Endothelial cell of umbilical vein (primary cell): ENCODE results near the gene LRRC4B. TPM values are rescaled to one million over a fixed set of nuclear protein-coding genes. Genes with fewer than 3 reads are reported as not detected.

Source experiments
- BruUV-seq: library from RNA; stranded (reverse); fragments of 400-500 nt; replicated peaks from 2 replicates; lab custom pipeline; 2021; lab: Mats Ljungman, UMichigan
- CTCF ChIA-PET: fragments of 300-600, 350-600 bp; sonication (Branson Sonifier 250); formaldehyde crosslinking; loops from one replicate; lab custom pipeline; 2021; ENCODE audit warnings: antibody characterized with exemption, inconsistent platforms; lab: Charles Lee
- POLR2A ChIA-PET: fragments of 300-600, 350-600 bp; sonication (Branson Sonifier 250); formaldehyde crosslinking; loops from one replicate; lab custom pipeline; 2021; ENCODE audit warnings: antibody characterized with exemption, inconsistent platforms; lab: Charles Lee
- DNase-seq: peaks from one replicate; pipeline ENCODE4 v3.0.0-alpha.2; 2011; ENCODE audit warnings: low read depth, low spot score
- FAIRE-seq: peaks from 2 replicates; lab custom pipeline; 2011; peaks lifted over from hg19 to GRCh38; lab: Jason Lieb, UNC
- H2AFZ ChIP-seq: 2 replicates; pipeline ENCODE4 v1.6.0; 2012; ENCODE audit warnings: low read depth, low read length, control low read depth, inconsistent platforms
- H3K27ac ChIP-seq: 2 replicates; pipeline ENCODE4 v1.5.1; 2011; ENCODE audit warnings: low read depth, mild to moderate bottlenecking, control low read depth, low read length, moderate library complexity; ENCODE audit not compliant: insufficient read depth
- H3K27me3 ChIP-seq, 2 experiments: 2 replicates each; pipeline versions ENCODE4 v1.6.0 to v1.6.1; 2011; ENCODE audit warnings: low read length in 2 of 2, mixed read lengths in 1 of 2; ENCODE audit not compliant: control insufficient read depth in 2 of 2, insufficient read depth in 2 of 2
- H3K36me3 ChIP-seq, 2 experiments: 2 replicates in 1 of 2; 3 replicates in 1 of 2; pipeline ENCODE4 v1.5.1; 2011; ENCODE audit warnings: low read length in 2 of 2, mild to moderate bottlenecking in 1 of 2, moderate library complexity in 1 of 2; ENCODE audit not compliant: control insufficient read depth in 2 of 2, insufficient read depth in 2 of 2; ENCODE audit errors: extremely low read depth in 1 of 2
- H3K4me1 ChIP-seq: 3 replicates; pipeline ENCODE4 v1.5.1; 2011; ENCODE audit warnings: mild to moderate bottlenecking, low read length; ENCODE audit not compliant: control insufficient read depth, insufficient read depth; ENCODE audit errors: extremely low read depth
- H3K4me2 ChIP-seq: 2 replicates; pipeline ENCODE4 v1.6.1; 2011; ENCODE audit warnings: low read length, control low read depth, mixed read lengths; ENCODE audit not compliant: insufficient read depth
- H3K4me3 ChIP-seq, 3 experiments: fragments of 200-600 bp in 1 of 3; sonication (generic), shearing (Covaris generic) in 1 of 3; replicated peaks in 1 of 3; 2 replicates each; pipeline ENCODE4 v1.5.1; 2011 to 2016; ENCODE audit warnings: control low read depth in 3 of 3, low read length in 3 of 3, mild to moderate bottlenecking in 2 of 3, inconsistent platforms in 1 of 3, low read depth in 1 of 3, moderate library complexity in 1 of 3; ENCODE audit not compliant: insufficient read depth in 1 of 3
- H3K79me2 ChIP-seq: 2 replicates; pipeline ENCODE4 v1.6.0; 2012; ENCODE audit warnings: low read length, inconsistent platforms; ENCODE audit not compliant: control insufficient read depth, insufficient read depth
- H3K9ac ChIP-seq: replicated peaks from 2 replicates; pipeline ENCODE3; 2011; ENCODE audit warnings: low read length, control low read depth; ENCODE audit not compliant: insufficient read depth; ENCODE audit errors: extremely low read depth
- H3K9me1 ChIP-seq: replicated peaks from 3 replicates; pipeline ENCODE4 v1.6.0; 2011; ENCODE audit warnings: mild to moderate bottlenecking, low read length; ENCODE audit not compliant: control insufficient read depth, insufficient read depth; ENCODE audit errors: extremely low read depth
- H3K9me3 ChIP-seq: replicated peaks from 2 replicates; pipeline ENCODE4 v1.5.1; 2012; ENCODE audit warnings: low read length, inconsistent platforms; ENCODE audit not compliant: control insufficient read depth, insufficient read depth
- H4K20me1 ChIP-seq: replicated peaks from 2 replicates; pipeline ENCODE3; 2011; ENCODE audit warnings: mild to moderate bottlenecking, low read length; ENCODE audit not compliant: control insufficient read depth, insufficient read depth; ENCODE audit errors: extremely low read depth
- CTCF ChIP-seq, 2 donors: IDR thresholded peaks; 1 replicate in 1 of 2; 2 replicates in 1 of 2; pipeline ENCODE4 v1.5.1; 2011; ENCODE audit warnings: low read length in 2 of 2, mild to moderate bottlenecking in 2 of 2, moderate library complexity in 2 of 2, control low read depth in 1 of 2, inconsistent platforms in 1 of 2, low read depth in 1 of 2; ENCODE audit not compliant: insufficient read depth in 1 of 2; ENCODE audit errors: extremely low read depth in 1 of 2
- EZH2 ChIP-seq: IDR thresholded peaks from 2 replicates; pipeline ENCODE4 v1.6.1; 2012; ENCODE audit warnings: borderline replicate concordance, low read depth, mild to moderate bottlenecking, moderate library complexity, low read length, inconsistent platforms; ENCODE audit not compliant: severe bottlenecking
- FOS ChIP-seq: IDR thresholded peaks from 2 replicates; pipeline ENCODE4 v1.6.1; 2011; ENCODE audit warnings: mild to moderate bottlenecking, low read length, moderate library complexity, borderline replicate concordance; ENCODE audit not compliant: insufficient read depth
- GATA2 ChIP-seq: IDR thresholded peaks from 2 replicates; pipeline ENCODE4 v1.7.0; 2011; ENCODE audit warnings: low read depth, mild to moderate bottlenecking, moderate library complexity, mixed read lengths, low read length; ENCODE audit not compliant: insufficient read length, insufficient read depth
- JUN ChIP-seq: IDR thresholded peaks from 2 replicates; pipeline ENCODE4 v1.6.1; 2011; ENCODE audit warnings: borderline replicate concordance, low read depth; ENCODE audit not compliant: insufficient read length, insufficient read depth
- MAX ChIP-seq: IDR thresholded peaks from 2 replicates; pipeline ENCODE4 v1.6.1; 2011; ENCODE audit not compliant: insufficient read depth, insufficient read length
- MYC ChIP-seq: IDR thresholded peaks from one replicate; pipeline ENCODE4 v1.6.1; 2011; ENCODE audit warnings: mild to moderate bottlenecking, low read depth, low read length
- POLR2A ChIP-seq: IDR thresholded peaks from 2 replicates; pipeline ENCODE4 v1.6.1; 2012; ENCODE audit warnings: low read depth, mild to moderate bottlenecking, control low read depth, low read length
- POLR2AphosphoS5 ChIP-seq: IDR thresholded peaks from 2 replicates; pipeline ENCODE4 v1.6.1; 2012; ENCODE audit warnings: low read depth, mild to moderate bottlenecking, control low read depth, low read length, moderate library complexity; ENCODE audit not compliant: insufficient read depth
- dilution Hi-C: fragments of 300-500 bp; cut with MboI; formaldehyde crosslinking; loops from one replicate; pipeline ENCODE4 v1.15.0; 2019; ENCODE audit warnings: low sequenced_read_pairs; ENCODE audit not compliant: extremely low pct_ligation_motif_present
- intact Hi-C: fragments of 100-400 bp; cut with micrococcal nuclease; formaldehyde crosslinking; loops from one replicate; pipeline ENCODE4 v1.10.0; 2022
- polyA plus RNA-seq, 4 experiments: library from polyadenylated mRNA; depleted of rRNA in 3 of 4; stranded (reverse) in 3 of 4; unstranded in 1 of 4; fragments of >200 nt; gene quantifications; 2 replicates each; pipeline versions ENCODE4 v1.2.1 to v1.2.3, GENCODE V29; 2011 to 2012; ENCODE audit warnings: missing spikeins in 1 of 4
- total RNA-seq: library from RNA; stranded (reverse); gene quantifications from 2 replicates; pipeline ENCODE4 v1.2.3, GENCODE V29; 2021

Gene LRRC4B
- total and polyA plus RNA-seq, 2 donors (not counting 3 experiments of a cell fraction or from before 2014, with no cell fraction given), result 0.08 TPM; not detected in 1

GRCh38 chr19:50532952-50533351, 35.3 kb downstream of the LRRC4B start:
- ChIA-PET CTCF (interaction anchor here (1.0 to 1.8 kb wide), 2 partner anchors 23 to 389 kb away, joined by 3 to 5 read pairs; no protein-coding TSS in a partner anchor), POLR2A (no interaction called here)
- FAIRE-seq (no peak), DNase-seq (no peak)
- Histone ChIP-seq H3K9me1 (no peaks in the 10 kb centered on the region), H3K79me2 (no peaks in the 10 kb centered on the region), H3K9ac (no peak overlapping the region), H3K36me3 (no peaks in the 10 kb centered on the region), H4K20me1 (no peaks in the 10 kb centered on the region), H3K27me3 (peaks cover 0 to 2% of the 10 kb centered on the region in 2 experiments), H3K27ac (no peak overlapping the region), H3K4me2 (no peak overlapping the region), H3K4me3 (no peak overlapping the region), H3K9me3 (no peaks in the 10 kb centered on the region), H3K4me1 (no peaks in the 10 kb centered on the region), H2AFZ (no peak overlapping the region)
- no TSS peak for BruUV-seq
- intact Hi-C loops, result no loop called here
- dilution Hi-C loops, result no loop called here
- TF ChIP-seq GATA2, result no peak
- no peak for TF ChIP-seq MAX
- no peak for TF ChIP-seq JUN

- dilution Hi-C loops (no loop called here), intact Hi-C loops (no loop called here)
- Histone ChIP-seq H3K9me1 (no peaks in the 10 kb centered on the region), H3K79me2 (no peaks in the 10 kb centered on the region), H3K9me3 (no peaks in the 10 kb centered on the region), H3K4me3 (no peak overlapping the region), H3K27me3 (peaks cover 0 to 2% of the 10 kb centered on the region in 2 experiments), H3K4me1 (no peaks in the 10 kb centered on the region), H4K20me1 (no peaks in the 10 kb centered on the region), H3K4me2 (no peak overlapping the region), H3K27ac (no peak overlapping the region), H3K36me3 (no peaks in the 10 kb centered on the region), H2AFZ (no peak overlapping the region), H3K9ac (no peak overlapping the region)
- no peak for FAIRE-seq
- ChIA-PET POLR2A (no interaction called here), CTCF (no interaction called here)
- BruUV-seq, result no TSS peak
- no peak for TF ChIP-seq GATA2
- TF ChIP-seq JUN, result no peak
- TF ChIP-seq MAX, result no peak
- no peak for TF ChIP-seq EZH2
- no peak for TF ChIP-seq FOS
- no peak for TF ChIP-seq POLR2A
- TF ChIP-seq MYC, result no peak
- TF ChIP-seq CTCF (IDR thresholded peaks at IDR 0.05; ENCODE audit: extremely low read depth in 1 of 2, insufficient read depth in 1 of 2, low read depth in 1 of 2, low read length in 2 of 2), result no peak
- TF ChIP-seq POLR2AphosphoS5, result no peak
- DNase-seq, result no peak
These were observed 37.0 kb downstream of the LRRC4B start for GRCh38 chr19:50531171-50531612.
